HG03354 (cell line): ENCODE data around the gene SIRT1.
"Not testable (repeated sequence)": the region's sequence is repeated elsewhere in the genome, so short reads cannot be mapped to it uniquely, and the experiment has no call there.

Source experiments
- ATAC-seq: cut with Tn5 transposase; IDR thresholded peaks from one replicate; pipeline ENCODE4 v1.9.1; 2021; ENCODE audit warnings: mild to moderate bottlenecking; ENCODE audit not compliant: unreplicated experiment, poor library complexity, severe bottlenecking

SIRT1 gene

DNA sequence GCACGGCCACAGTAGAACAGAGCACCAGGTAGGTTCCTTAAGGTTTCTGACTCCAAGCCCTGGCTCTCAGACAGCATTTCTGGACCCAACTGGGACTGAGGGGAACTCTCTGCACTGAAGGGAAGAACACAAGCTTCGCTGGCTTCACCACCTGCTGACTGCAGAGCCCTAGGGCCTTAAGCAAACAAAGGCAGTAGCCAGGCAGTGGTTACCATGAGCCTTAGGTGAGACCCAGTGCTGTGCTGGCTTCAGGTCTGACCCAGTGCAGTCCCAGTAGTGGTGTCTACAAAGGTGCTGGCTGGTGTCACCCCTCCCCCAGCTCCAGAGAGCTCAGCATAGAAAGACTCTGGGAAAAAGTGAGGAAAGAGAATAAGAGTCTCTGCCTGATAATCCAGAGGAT, 59.5 kb downstream of the SIRT1 start:
- no peak for ATAC-seq

DNA sequence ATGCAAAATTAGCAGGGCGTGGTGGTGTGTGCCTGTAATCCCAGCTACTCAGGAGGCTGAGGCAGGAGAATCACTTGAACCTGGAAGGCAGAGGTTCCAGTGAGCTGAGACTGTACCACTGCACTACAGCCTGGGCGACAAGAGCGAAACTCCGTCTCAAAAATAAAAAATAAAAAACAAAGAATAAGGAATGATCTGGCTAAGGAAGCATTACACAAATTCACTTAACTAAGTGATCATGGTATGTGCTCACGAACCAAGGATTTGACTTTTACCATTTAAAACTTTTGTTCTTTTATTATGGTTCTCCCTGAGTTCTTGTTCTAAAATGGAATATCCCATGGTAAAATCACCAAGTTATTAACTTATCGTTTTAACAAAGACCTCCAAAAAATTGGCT, 71.2 kb downstream of the SIRT1 start:
- ATAC-seq = no peak

DNA sequence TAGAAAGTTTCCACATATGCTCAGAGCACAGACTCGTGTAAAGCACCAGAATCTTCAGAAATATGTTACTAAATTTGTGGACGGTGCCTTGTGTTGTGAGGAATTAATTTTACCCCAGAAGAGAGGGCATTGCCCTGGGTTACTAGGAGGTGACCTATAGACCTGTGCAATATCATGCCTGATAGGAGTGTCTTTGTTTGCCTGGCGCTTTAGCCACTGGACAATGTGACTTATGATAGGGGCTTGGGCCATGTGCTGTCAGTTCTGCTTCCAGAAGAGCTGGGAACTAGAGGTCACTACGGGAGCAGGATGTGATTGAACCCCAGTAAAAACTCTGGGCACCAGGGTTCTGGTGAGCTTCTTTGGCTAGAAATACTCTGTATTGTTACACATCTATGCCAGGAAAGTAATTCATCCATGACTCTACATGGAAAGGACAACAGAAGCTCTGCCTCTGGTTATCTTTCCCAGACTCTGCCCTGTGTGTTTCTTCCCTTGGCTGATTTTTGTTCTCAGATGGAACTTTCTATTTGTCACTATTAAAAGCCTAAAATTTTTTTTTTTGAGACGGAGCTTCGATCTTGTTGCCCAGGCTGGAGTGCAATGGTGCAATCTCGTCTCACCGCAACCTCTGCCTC, 75.5 kb downstream of the SIRT1 start:
- ATAC-seq = no peak

DNA sequence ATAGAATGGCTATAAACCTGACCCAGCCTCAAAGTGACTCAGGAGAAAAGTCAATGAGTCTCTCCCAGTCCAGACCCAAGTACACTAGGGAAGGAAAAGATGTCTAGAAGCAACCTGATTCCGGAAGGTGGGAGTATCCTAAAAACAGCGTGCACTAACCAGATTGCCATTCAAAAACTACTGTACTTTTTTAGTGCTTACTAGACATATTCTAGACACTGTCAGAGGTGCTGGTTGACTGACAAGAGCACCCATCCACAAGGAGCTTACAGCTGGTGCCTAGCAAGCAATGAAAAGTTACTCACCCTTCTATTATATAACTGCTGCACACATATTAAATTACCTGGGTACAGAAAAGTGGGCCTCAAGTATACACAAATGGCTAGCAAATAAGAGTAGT, 81.0 kb downstream of the SIRT1 start:
- ATAC-seq = no peak

DNA sequence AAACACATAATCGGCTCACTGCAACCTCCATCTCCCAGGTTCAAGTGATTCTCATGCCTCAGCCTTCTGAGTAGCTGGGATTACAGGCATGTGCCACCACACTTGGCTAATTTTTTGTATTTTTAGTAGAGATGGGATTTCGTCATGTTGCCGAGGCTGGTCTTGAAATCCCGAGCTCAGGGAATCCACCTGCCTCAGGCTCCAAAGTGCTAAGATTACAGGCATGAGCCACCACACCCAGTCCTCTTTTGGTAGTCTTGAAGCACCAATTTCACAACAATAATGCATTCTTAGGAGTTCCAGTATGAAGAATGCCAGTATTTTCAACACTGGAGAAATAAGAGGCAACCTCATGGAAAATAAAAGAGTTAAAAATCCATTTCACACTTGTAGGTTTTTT, 81.6 kb downstream of the SIRT1 start:
- not testable (repeated sequence) for ATAC-seq
